T-helper 2 cell treated with Interferon-gamma antibody and Interleukin-4, amounts not matched to agents 100 ng/mL and 5 ng/mL, for 36 hours (primary cell): ENCODE measurements around the gene STAP2. TPM values are rescaled to one million over a fixed set of nuclear protein-coding genes. Genes with fewer than 3 reads are reported as not detected.
"Not testable (repeated sequence)": the region's sequence is repeated elsewhere in the genome, so short reads cannot be mapped to it uniquely, and the experiment has no call there.

Experiments
- intact Hi-C: fragments of 100-400 bp; cut with micrococcal nuclease; formaldehyde crosslinking; loops from one replicate; pipeline ENCODE4 v1.15.1; 2023
- total RNA-seq: library from RNA; stranded (reverse); gene quantifications from 2 replicates; pipeline ENCODE4 v1.2.3, GENCODE V29; 2022

STAP2 gene
- total RNA-seq, 1 donor from 2014 or later = 10.4 TPM

- intact Hi-C loops = no loop called here
Measured at GRCh38 chr19:4278010-4278409, 60.6 kb downstream of the STAP2 start.

GRCh38 chr19:4277191-4277696 lies 61.4 kb downstream of the STAP2 start:
- intact Hi-C loops = no loop called here

- intact Hi-C loops = not testable (repeated sequence)
Measured at GRCh38 chr19:4274321-4274686, 64.3 kb downstream of the STAP2 start.

Other genes starting within 250 kb of the STAP2 start
- gene MAP2K2, start 214.7 kb downstream of the STAP2 start, total RNA-seq = 135 and 138 TPM in 2 replicates
- 0.84 and 1.3 TPM in 2 replicates for gene CREB3L3, start 185.2 kb downstream of the STAP2 start, total RNA-seq
- gene SIRT6, start 156.3 kb downstream of the STAP2 start, total RNA-seq = 34.4 and 35.6 TPM in 2 replicates
- gene ANKRD24, start 156.1 kb downstream of the STAP2 start, total RNA-seq = 0.43 and 0.52 TPM in 2 replicates
- gene EBI3, start 109.3 kb downstream of the STAP2 start, total RNA-seq = 2.6 and 2.8 TPM in 2 replicates
- gene YJU2, start 91.7 kb downstream of the STAP2 start, total RNA-seq = 24.2 and 27.1 TPM in 2 replicates
- gene SHD, start 59.6 kb downstream of the STAP2 start, total RNA-seq = not detected in 2 replicates
- 20.1 and 20.9 TPM in 2 replicates for gene TMIGD2, start 36.4 kb downstream of the STAP2 start, total RNA-seq
- 12.6 and 13.8 TPM in 2 replicates for gene FSD1, start 34.2 kb downstream of the STAP2 start, total RNA-seq
- 22.7 and 24.8 TPM in 2 replicates for gene MPND, start 4.7 kb upstream of the STAP2 start, total RNA-seq
- gene SH3GL1, start 61.7 kb upstream of the STAP2 start, total RNA-seq = 60.4 and 63.9 TPM in 2 replicates
- 96.5 and 102 TPM in 2 replicates for gene CHAF1A, start 63.8 kb upstream of the STAP2 start, total RNA-seq
- 40.8 and 41.4 TPM in 2 replicates for gene UBXN6, start 119.0 kb upstream of the STAP2 start, total RNA-seq
- gene HDGFL2, start 133.5 kb upstream of the STAP2 start, total RNA-seq = 58.8 and 63.3 TPM in 2 replicates
- not detected in 2 replicates for gene PLIN4, start 179.7 kb upstream of the STAP2 start, total RNA-seq
- not detected in 2 replicates for gene PLIN5, start 196.4 kb upstream of the STAP2 start, total RNA-seq
- 0.18 and 0.30 TPM in 2 replicates for gene LRG1, start 201.2 kb upstream of the STAP2 start, total RNA-seq
- gene SEMA6B, start 220.9 kb upstream of the STAP2 start, total RNA-seq = not detected in 2 replicates